Measurements from ENCODE around the gene ITPRID1.
"Not testable (repeated sequence)": the region's sequence is repeated elsewhere in the genome, so short reads cannot be mapped to it uniquely, and the experiment has no call there.

Gene ITPRID1

GRCh38 chr7:31521336-31522010 is 7.6 kb downstream of the ITPRID1 start:
- H2AFZ ChIP-seq (ENCODE audit: low read depth) = no peak overlapping the region
- H3K79me2 ChIP-seq (ENCODE audit: insufficient read depth, low read depth) = no peaks in the 10 kb centered on the region
- no peak for TF ChIP-seq CTCF (conservative IDR thresholded peaks at IDR 0.05; ENCODE audit: low read depth, low read length)
- H3K27me3 ChIP-seq (ENCODE audit: insufficient read depth, low read depth) = no peaks in the 10 kb centered on the region
- H3K4me1 ChIP-seq (ENCODE audit: low read depth, poor library complexity, severe bottlenecking) = no peaks in the 10 kb centered on the region
- H3K4me2 ChIP-seq = no peak overlapping the region
- no peak overlapping the region for H3K9ac ChIP-seq
- no peak overlapping the region for H3K27ac ChIP-seq
- no peak overlapping the region for H3K4me3 ChIP-seq (IDR thresholded peaks at IDR 0.05; ENCODE audit: insufficient read depth, low read depth, low read length)
- H3K36me3 ChIP-seq (ENCODE audit: insufficient read depth) = no peaks in the 10 kb centered on the region
- no peaks in the 10 kb centered on the region for H4K20me1 ChIP-seq (ENCODE audit: insufficient read depth)

DNA sequence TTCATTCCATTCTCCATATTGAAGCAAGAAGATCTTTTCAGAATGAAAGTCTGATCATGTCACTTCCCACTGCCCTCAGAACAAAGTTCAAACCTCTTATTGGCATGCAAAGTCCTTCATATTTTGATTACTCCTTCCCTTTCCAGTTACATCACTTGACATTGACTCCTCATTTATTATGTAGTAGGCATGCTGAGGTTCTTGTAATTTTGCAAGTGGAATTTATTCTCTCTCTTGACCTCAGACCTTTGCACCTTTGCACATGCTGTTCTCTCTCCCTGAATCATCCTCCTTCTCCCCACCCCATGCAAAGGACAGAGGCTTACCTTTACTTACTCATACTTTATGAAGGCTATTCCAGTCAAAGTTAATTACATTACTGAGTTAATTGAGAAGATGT is 13.0 kb downstream of the ITPRID1 start:
- Histone ChIP-seq H3K27me3 (ENCODE audit: insufficient read depth, low read depth) (no peaks in the 10 kb centered on the region), H3K4me2 (no peak overlapping the region), H3K79me2 (ENCODE audit: insufficient read depth, low read depth) (no peaks in the 10 kb centered on the region), H3K36me3 (ENCODE audit: insufficient read depth) (no peaks in the 10 kb centered on the region), H3K9ac (no peak overlapping the region), H3K27ac (no peak overlapping the region), H3K4me1 (ENCODE audit: low read depth, poor library complexity, severe bottlenecking) (no peaks in the 10 kb centered on the region), H2AFZ (ENCODE audit: low read depth) (no peak overlapping the region), H3K4me3 (IDR thresholded peaks at IDR 0.05; ENCODE audit: insufficient read depth, low read depth, low read length) (no peak overlapping the region), H4K20me1 (ENCODE audit: insufficient read depth) (no peaks in the 10 kb centered on the region)
- TF ChIP-seq CTCF (conservative IDR thresholded peaks at IDR 0.05; ENCODE audit: low read depth, low read length) = no peak

DNA sequence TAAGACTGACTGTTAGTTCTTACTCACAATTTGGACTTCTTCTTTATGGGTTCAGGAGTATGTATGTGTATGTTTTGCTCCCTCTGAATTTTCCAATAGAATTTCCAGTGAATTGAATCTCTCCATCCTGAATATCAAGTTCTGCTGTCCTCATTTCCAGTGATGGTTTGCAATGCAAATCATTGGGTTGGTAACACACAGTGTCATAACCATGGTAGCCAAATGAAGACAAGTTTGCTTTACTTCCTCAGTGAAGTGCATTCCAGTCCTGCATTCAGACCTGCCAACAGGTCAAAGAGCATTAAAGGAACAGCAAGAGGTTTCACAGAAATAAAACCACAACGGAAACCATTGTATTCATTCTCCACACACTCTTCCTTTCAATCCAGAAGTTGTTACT is 15.2 kb downstream of the ITPRID1 start:
- Histone ChIP-seq H3K36me3 (ENCODE audit: insufficient read depth) (no peaks in the 10 kb centered on the region), H3K4me3 (IDR thresholded peaks at IDR 0.05; ENCODE audit: insufficient read depth, low read depth, low read length) (no peak overlapping the region), H2AFZ (ENCODE audit: low read depth) (no peak overlapping the region), H3K4me2 (no peak overlapping the region), H3K27ac (no peak overlapping the region), H3K27me3 (ENCODE audit: insufficient read depth, low read depth) (no peaks in the 10 kb centered on the region), H4K20me1 (ENCODE audit: insufficient read depth) (no peaks in the 10 kb centered on the region), H3K9ac (no peak overlapping the region), H3K4me1 (ENCODE audit: low read depth, poor library complexity, severe bottlenecking) (no peaks in the 10 kb centered on the region), H3K79me2 (ENCODE audit: insufficient read depth, low read depth) (no peaks in the 10 kb centered on the region)
- no peak for TF ChIP-seq CTCF (conservative IDR thresholded peaks at IDR 0.05; ENCODE audit: low read depth, low read length)

DNA sequence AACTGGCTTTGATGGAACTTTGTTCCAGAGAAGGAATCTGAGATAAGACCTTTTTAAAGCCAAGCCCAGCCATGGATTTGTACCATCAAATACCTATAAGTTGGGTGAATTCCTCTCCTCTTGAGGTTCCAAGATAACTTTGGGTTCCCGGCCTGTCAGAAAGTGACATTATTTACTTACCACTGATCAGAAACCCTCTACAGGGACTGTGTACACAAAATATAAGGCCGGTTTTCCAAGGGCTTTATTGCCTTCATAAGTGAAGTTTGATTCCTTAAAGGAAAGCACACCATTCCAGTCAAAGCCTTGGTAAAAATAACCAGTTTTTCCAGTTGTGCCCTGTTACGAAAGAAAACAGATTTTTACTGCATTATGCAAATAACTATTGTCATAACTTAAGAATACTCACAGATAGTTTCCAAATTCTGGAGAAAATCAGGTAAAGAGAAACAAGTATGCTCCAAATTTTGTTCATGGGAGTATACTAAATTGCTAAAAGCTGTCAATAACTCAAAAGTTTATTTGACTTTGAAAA is 26.8 kb downstream of the ITPRID1 start:
- H3K9ac ChIP-seq; H3K27me3 ChIP-seq (ENCODE audit: insufficient read depth, low read depth); H3K4me1 ChIP-seq (ENCODE audit: low read depth, poor library complexity, severe bottlenecking); H3K4me2 ChIP-seq; H4K20me1 ChIP-seq (ENCODE audit: insufficient read depth); H3K79me2 ChIP-seq (ENCODE audit: insufficient read depth, low read depth); H3K27ac ChIP-seq; H3K4me3 ChIP-seq (IDR thresholded peaks at IDR 0.05; ENCODE audit: insufficient read depth, low read depth, low read length); H3K36me3 ChIP-seq (ENCODE audit: insufficient read depth); H2AFZ ChIP-seq (ENCODE audit: low read depth): not testable (repeated sequence)

GRCh38 chr7:31545549-31545948 is 31.7 kb downstream of the ITPRID1 start:
- Histone ChIP-seq H2AFZ (ENCODE audit: low read depth) (no peak overlapping the region), H3K36me3 (ENCODE audit: insufficient read depth) (no peaks in the 10 kb centered on the region), H3K27me3 (ENCODE audit: insufficient read depth, low read depth) (no peaks in the 10 kb centered on the region), H3K4me2 (no peak overlapping the region), H3K27ac (no peak overlapping the region), H3K4me3 (IDR thresholded peaks at IDR 0.05; ENCODE audit: insufficient read depth, low read depth, low read length) (no peak overlapping the region), H3K9ac (no peak overlapping the region), H3K79me2 (ENCODE audit: insufficient read depth, low read depth) (no peaks in the 10 kb centered on the region), H4K20me1 (ENCODE audit: insufficient read depth) (no peaks in the 10 kb centered on the region), H3K4me1 (ENCODE audit: low read depth, poor library complexity, severe bottlenecking) (no peaks in the 10 kb centered on the region)
- TF ChIP-seq CTCF (conservative IDR thresholded peaks at IDR 0.05; ENCODE audit: low read depth, low read length) = no peak

All from KMS-11 (cell line).